Neural cell (in vitro differentiated cells): Measurements from ENCODE around the gene PAXIP1.

Experiments
- CTCF ChIP-seq: fragments of 450-650 bp; IDR thresholded peaks from 2 replicates; pipeline ENCODE4 v1.5.1; 2014; ENCODE audit warnings: antibody characterized with exemption, mild to moderate bottlenecking, moderate library complexity; ENCODE audit not compliant: poor library complexity, severe bottlenecking
- EP300 ChIP-seq: fragments of 450-650 bp; conservative IDR thresholded peaks from 2 replicates; pipeline ENCODE4 v1.6.1; 2014; ENCODE audit warnings: antibody characterized with exemption, mild to moderate bottlenecking, moderate library complexity; ENCODE audit not compliant: poor library complexity, severe bottlenecking
- MXI1 ChIP-seq: fragments of 450-650 bp; conservative IDR thresholded peaks from 2 replicates; pipeline ENCODE4 v1.6.1; 2014; ENCODE audit warnings: antibody characterized with exemption, mild to moderate bottlenecking; ENCODE audit not compliant: poor library complexity, severe bottlenecking
- POLR2AphosphoS5 ChIP-seq: IDR thresholded peaks from 2 replicates; pipeline ENCODE4 v1.6.1; 2012
- RAD21 ChIP-seq: fragments of 450-650 bp; conservative IDR thresholded peaks from 2 replicates; pipeline ENCODE4 v1.6.1; 2014; ENCODE audit warnings: antibody characterized with exemption, mild to moderate bottlenecking, moderate library complexity
- REST ChIP-seq: IDR thresholded peaks from 2 replicates; pipeline ENCODE4 v1.6.1; 2012; ENCODE audit warnings: borderline replicate concordance
- SMC3 ChIP-seq: fragments of 450-650 bp; conservative IDR thresholded peaks from 2 replicates; pipeline ENCODE4 v1.6.1; 2014; ENCODE audit warnings: antibody characterized with exemption, mild to moderate bottlenecking, moderate library complexity; ENCODE audit not compliant: poor library complexity

DNA sequence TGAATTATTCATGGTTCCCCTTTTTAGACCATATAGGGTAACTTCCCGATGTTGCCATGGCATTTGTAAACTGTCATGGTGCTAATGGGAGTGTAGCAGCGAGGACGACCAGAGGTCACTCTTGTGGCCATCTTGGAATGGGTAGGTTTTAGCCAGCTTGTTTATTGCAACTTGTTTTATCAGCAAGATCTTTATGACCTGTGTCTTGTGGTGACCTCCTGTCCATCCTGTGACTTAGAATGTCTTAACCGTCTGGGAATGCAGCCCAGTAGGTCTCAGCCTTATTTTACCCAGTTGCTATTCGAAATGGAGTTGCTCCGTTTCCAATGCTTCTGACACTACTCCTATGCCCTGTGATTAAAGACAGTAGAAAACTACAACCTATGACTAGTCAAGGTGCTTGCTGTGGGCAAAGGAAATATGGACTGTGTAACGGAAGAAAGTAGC, 18.8 kb upstream of the PAXIP1 start:
- TF ChIP-seq MXI1 (no peak), EP300 (no peak), SMC3 (no peak), POLR2AphosphoS5 (no peak), CTCF (no peak), RAD21 (no peak), REST (no peak)
